Small intestine (tissue), 7 donors: ENCODE measurements around the gene CLDN8. TPM values are rescaled to one million over a fixed set of nuclear protein-coding genes. Genes with fewer than 3 reads are reported as not detected.

Experiments
- DNase-seq, 2 donors: peaks; one replicate each; pipeline versions ENCODE4 v3.0.0 to v3.0.0-alpha.2; 2013
- FAIRE-seq: peaks from 2 replicates; lab custom pipeline; 2012; peaks lifted over from hg19 to GRCh38; lab: Jason Lieb, UNC
- H3K27ac ChIP-seq, 3 donors: one replicate each; pipeline ENCODE4 v1.5.1; 2013; ENCODE audit warnings: low read length in 2 of 3, mild to moderate bottlenecking in 2 of 3, control low read depth in 1 of 3, inconsistent platforms in 1 of 3, low read depth in 1 of 3, moderate library complexity in 1 of 3
- H3K27me3 ChIP-seq, 3 donors: one replicate each; pipeline ENCODE4 v1.6.1; 2013; ENCODE audit warnings: low read length in 3 of 3, inconsistent platforms in 1 of 3; ENCODE audit not compliant: control insufficient read depth in 3 of 3, insufficient read depth in 3 of 3
- H3K36me3 ChIP-seq, 3 donors: one replicate each; pipeline ENCODE4 v1.6.1; 2013; ENCODE audit warnings: low read length in 3 of 3, inconsistent platforms in 1 of 3, low read depth in 1 of 3, mild to moderate bottlenecking in 1 of 3, moderate library complexity in 1 of 3; ENCODE audit not compliant: control insufficient read depth in 3 of 3, insufficient read depth in 2 of 3
- H3K4me1 ChIP-seq, 3 donors: one replicate each; pipeline ENCODE4 v1.6.1; 2013; ENCODE audit warnings: low read length in 2 of 3, inconsistent platforms in 1 of 3, low read depth in 1 of 3, mild to moderate bottlenecking in 1 of 3, moderate library complexity in 1 of 3; ENCODE audit not compliant: control insufficient read depth in 3 of 3, insufficient read depth in 2 of 3
- H3K4me3 ChIP-seq, 3 donors: one replicate each; pipeline ENCODE4 v1.5.1; 2013; ENCODE audit warnings: low read length in 3 of 3, control low read depth in 1 of 3, inconsistent platforms in 1 of 3, low read depth in 1 of 3, mild to moderate bottlenecking in 1 of 3, moderate library complexity in 1 of 3
- H3K9me3 ChIP-seq, 2 donors: one replicate each; pipeline ENCODE4 v1.6.1; 2013; ENCODE audit warnings: low read depth in 1 of 2, low read length in 1 of 2; ENCODE audit not compliant: control insufficient read depth in 2 of 2, insufficient read depth in 1 of 2
- WGBS, 3 donors: extraction: QIAGEN DNeasy Blood & Tissue Kit; methylation state at CpG; one replicate each; pipeline ENCODE4 v1.1.7; 2013; 5-methylcytosine and 5-hydroxymethylcytosine counted together
- polyA plus RNA-seq, 4 donors: library from polyadenylated mRNA; stranded (reverse) in 3 of 4; unstranded in 1 of 4; fragments of 200-250 nt in 3 of 4; fragments of 120-200 nt in 1 of 4; gene quantifications; one replicate each; pipeline versions ENCODE4 v1.2.1 to v1.2.3, GENCODE V29; 2013
- donor health status: healthy with polysubstance abuse.
- donor health status: control.
- donor health status: control.
- donor health status: Bipolar disorder and iron deficiency.
- donor health status: healthy.

CLDN8 gene
- polyA plus RNA-seq, 4 donors, result 0.15 TPM; not detected in 3

GRCh38 chr21:30227128-30227527 lies 11.2 kb upstream of the CLDN8 start:
- H3K27me3 ChIP-seq, result no peaks in the 10 kb centered on the region
- H3K4me1 ChIP-seq, result no peaks in the 10 kb centered on the region
- H3K9me3 ChIP-seq, result no peaks in the 10 kb centered on the region
- FAIRE-seq, result no peak
- no peak overlapping the region for H3K27ac ChIP-seq
- H3K4me3 ChIP-seq, result no peak overlapping the region
- WGBS, 3 donors, result 40 to 73% (median 59%) methylated on average over 1 of the region's 1 CpG
- H3K36me3 ChIP-seq, result no peaks in the 10 kb centered on the region
- peak in 1 of 2 donors; percentile 24 for DNase-seq

- FAIRE-seq (no peak), DNase-seq (no peak)
- H3K4me3 ChIP-seq, result no peak overlapping the region
- no peaks in the 10 kb centered on the region for H3K9me3 ChIP-seq
- H3K4me1 ChIP-seq, result no peaks in the 10 kb centered on the region
- H3K27ac ChIP-seq, result no peak overlapping the region
- no peaks in the 10 kb centered on the region for H3K27me3 ChIP-seq
- H3K36me3 ChIP-seq, result no peaks in the 10 kb centered on the region
- 31 to 62% (median 37%) methylated on average over 2 of the region's 2 CpGs for WGBS, 3 donors
These were observed 7.7 kb upstream of the CLDN8 start for GRCh38 chr21:30223596-30223995.

DNA sequence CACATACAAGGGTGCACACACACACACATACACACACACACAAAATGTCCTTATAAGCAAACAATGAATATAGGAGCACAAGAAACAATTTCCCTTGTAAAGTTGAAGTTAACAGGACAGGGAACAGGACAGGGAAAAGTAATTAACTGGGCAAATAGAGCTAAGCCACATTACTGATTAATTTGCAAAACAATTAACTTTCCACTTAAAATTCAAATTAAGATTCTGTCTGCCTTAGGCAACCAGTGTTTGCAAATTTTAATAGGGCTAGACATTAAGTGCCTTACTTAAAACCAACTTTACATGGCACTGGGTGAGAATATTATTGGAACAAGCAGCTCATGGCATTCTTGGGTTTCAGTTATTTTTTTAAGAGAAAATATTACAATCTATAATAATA lies 6.8 kb upstream of the CLDN8 start:
- Histone ChIP-seq H3K36me3 (no peaks in the 10 kb centered on the region), H3K27ac (no peak overlapping the region), H3K27me3 (no peaks in the 10 kb centered on the region), H3K4me1 (no peaks in the 10 kb centered on the region), H3K9me3 (no peaks in the 10 kb centered on the region), H3K4me3 (no peak overlapping the region)
- DNase-seq (no peak), FAIRE-seq (no peak)

DNA sequence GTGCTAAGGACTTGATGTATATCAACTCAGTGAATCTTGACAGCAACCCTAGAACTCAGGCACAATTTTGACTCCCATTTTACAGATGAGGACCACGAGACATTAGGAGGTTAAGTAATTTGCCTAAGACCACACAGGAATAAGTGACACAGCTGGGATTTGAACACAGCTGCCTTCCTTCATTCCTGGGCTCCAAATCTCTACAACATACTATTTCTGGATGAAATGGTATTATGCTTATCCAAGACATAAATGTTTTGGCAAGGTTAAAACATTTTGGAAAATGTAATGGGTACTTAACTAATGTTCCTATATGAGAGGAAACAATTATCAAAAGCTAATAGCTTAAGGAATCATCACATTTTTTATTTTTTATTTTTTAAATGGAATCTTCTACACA lies 4.8 kb downstream of the CLDN8 start:
- no peak for FAIRE-seq
- Histone ChIP-seq H3K27me3 (no peaks in the 10 kb centered on the region), H3K4me3 (no peak overlapping the region), H3K36me3 (no peaks in the 10 kb centered on the region), H3K9me3 (peaks cover 0 to 2% of the 10 kb centered on the region in 2 donors), H3K4me1 (no peaks in the 10 kb centered on the region), H3K27ac (no peak overlapping the region)
- WGBS, 3 donors, result 14 to 20% (median 18%) methylated on average over 1 of the region's 1 CpG
- no peak for DNase-seq

DNA sequence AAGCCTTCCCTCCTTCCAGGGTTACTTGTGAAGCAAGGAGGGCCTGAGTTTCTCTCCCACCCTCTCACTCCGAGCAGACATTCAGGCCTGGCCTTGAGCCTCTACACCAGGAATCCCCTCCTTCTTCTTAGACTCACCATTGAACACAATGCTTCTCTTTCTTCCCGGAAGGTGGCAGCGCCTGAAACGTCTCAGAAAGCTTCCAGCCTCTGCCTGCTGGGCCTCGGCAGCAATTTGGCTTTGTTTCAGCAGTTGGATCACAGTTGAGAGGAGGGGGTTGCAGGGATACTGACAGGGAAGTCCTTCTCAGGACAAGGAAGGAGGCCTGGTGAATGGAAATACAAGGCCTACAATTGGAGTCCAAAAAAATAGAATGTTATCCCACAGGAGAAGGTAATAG lies 6.3 kb downstream of the CLDN8 start:
- no peak for FAIRE-seq
- Histone ChIP-seq H3K9me3 (peaks cover 0 to 2% of the 10 kb centered on the region in 2 donors), H3K27ac (no peak overlapping the region), H3K4me1 (no peaks in the 10 kb centered on the region), H3K36me3 (no peaks in the 10 kb centered on the region), H3K27me3 (no peaks in the 10 kb centered on the region), H3K4me3 (no peak overlapping the region)
- DNase-seq, result no peak
- 53 to 60% (median 56%) methylated on average over 5 of the region's 5 CpGs for WGBS, 3 donors

DNA sequence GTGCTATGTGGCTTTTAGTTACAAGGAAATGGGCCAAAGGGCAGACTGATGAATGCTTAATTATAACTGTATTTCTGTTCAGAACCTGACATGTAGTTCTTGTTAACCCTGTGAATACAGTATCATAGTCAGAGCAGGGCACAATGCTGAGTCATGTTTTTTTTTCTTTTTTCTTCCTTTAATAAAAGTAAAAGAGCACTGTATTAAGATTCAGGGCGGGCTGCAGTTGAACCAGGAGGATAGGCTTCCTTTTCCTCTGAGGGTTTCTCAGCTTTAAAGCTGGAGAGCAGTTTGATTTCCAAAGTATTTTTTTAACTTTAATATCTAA lies 8.7 kb downstream of the CLDN8 start:
- 37 to 54% (median 52%) methylated on average over 1 of the region's 1 CpG for WGBS, 3 donors
- H3K9me3 ChIP-seq, result peaks cover 0 to 2% of the 10 kb centered on the region in 2 donors
- FAIRE-seq, result no peak

DNA sequence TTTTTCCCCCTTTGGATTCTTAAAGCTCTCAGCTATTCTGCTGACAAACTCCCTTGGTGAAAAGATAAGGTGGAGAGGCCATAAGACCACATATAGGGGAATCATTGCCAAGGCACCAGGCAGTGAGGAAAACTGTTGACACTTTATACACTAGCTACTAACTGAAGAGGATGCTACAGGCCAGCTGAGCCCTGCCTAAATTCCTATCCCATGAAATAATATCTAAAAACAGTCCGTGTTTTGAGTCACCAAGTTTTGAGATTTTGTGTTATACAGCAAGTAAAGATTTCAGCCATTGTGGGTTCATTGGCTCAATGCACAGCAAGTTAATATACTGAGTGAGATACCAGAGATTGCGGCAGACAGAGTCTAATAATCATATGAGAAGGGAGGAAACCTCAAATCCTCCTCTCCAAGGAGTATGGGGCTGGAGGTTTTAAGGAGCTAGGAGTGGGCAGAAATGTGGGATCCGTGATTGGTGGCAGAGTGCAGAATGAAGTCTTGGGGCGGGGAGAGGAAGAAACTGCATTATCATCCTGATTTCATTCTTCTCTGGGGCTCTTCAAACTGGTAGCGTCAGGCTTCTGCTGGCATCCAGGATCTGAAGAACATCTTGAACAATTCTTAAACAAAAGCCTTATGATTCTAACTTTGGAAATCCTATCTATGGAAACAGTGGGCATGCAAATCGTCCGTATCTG lies 9.2 kb downstream of the CLDN8 start:
- H3K4me1 ChIP-seq, result no peaks in the 10 kb centered on the region
- H3K27ac ChIP-seq, result no peak overlapping the region
- no peak overlapping the region for H3K4me3 ChIP-seq
- H3K36me3 ChIP-seq, result no peaks in the 10 kb centered on the region
- WGBS, 3 donors, result 71 to 73% (median 71%) methylated on average over 7 of the region's 7 CpGs
- FAIRE-seq (no peak), DNase-seq (no peak)
- H3K9me3 ChIP-seq, result peaks cover 0 to 2% of the 10 kb centered on the region in 2 donors
- H3K27me3 ChIP-seq, result no peaks in the 10 kb centered on the region

More for the DNA sequence above, 8.7 kb downstream of the CLDN8 start:
- Histone ChIP-seq H3K4me3 (no peak overlapping the region), H3K27me3 (no peaks in the 10 kb centered on the region), H3K27ac (no peak overlapping the region), H3K36me3 (no peaks in the 10 kb centered on the region), H3K4me1 (no peaks in the 10 kb centered on the region)
- no peak for DNase-seq

GRCh38 chr21:30200000-30200399 lies 15.9 kb downstream of the CLDN8 start:
- Histone ChIP-seq H3K27me3 (no peaks in the 10 kb centered on the region), H3K9me3 (no peaks in the 10 kb centered on the region), H3K4me3 (no peak overlapping the region), H3K4me1 (no peaks in the 10 kb centered on the region), H3K36me3 (no peaks in the 10 kb centered on the region), H3K27ac (no peak overlapping the region)
- FAIRE-seq, result no peak
- 38 to 51% (median 40%) methylated on average over 2 of the region's 2 CpGs for WGBS, 3 donors
- DNase-seq, result no peak

- WGBS, 3 donors, result 14 to 34% (median 23%) methylated on average over 2 of the region's 2 CpGs
- H3K4me1 ChIP-seq, result no peaks in the 10 kb centered on the region
- H3K27ac ChIP-seq, result no peak overlapping the region
- H3K36me3 ChIP-seq, result no peaks in the 10 kb centered on the region
- no peaks in the 10 kb centered on the region for H3K9me3 ChIP-seq
- DNase-seq (peak; percentile 14 to 29), FAIRE-seq (no peak)
- H3K27me3 ChIP-seq, result no peaks in the 10 kb centered on the region
- no peak overlapping the region for H3K4me3 ChIP-seq
These were observed 21.1 kb downstream of the CLDN8 start for GRCh38 chr21:30194701-30195299.
